ENCODE data around the gene ANKAR. TPM values are rescaled to one million over a fixed set of nuclear protein-coding genes. Genes with fewer than 3 reads are reported as not detected.
"Not testable (repeated sequence)": the region's sequence is repeated elsewhere in the genome, so short reads cannot be mapped to it uniquely, and the experiment has no call there.

Gene ANKAR
- total RNA-seq, 3 donors from 2014 or later, result 11.5 to 22.1 (median 21.1) TPM

GRCh38 chr2:189698020-189698887 is 23.8 kb downstream of the ANKAR start:
- TF ChIP-seq CTCF (IDR thresholded peaks at IDR 0.05), result peak in 2 of 3 donors; percentile 35 to 52
- no peak for TF ChIP-seq POLR2AphosphoS5 (IDR thresholded peaks at IDR 0.05)
- peak overlapping the region in 2 of 3 donors; percentile 15 to 35 for H3K4me3 ChIP-seq
- H3K27ac ChIP-seq, result peak overlapping the region in 1 of 2 donors; percentile 67
- no peaks in the 10 kb centered on the region for H3K9me3 ChIP-seq
- no peaks in the 10 kb centered on the region for H3K36me3 ChIP-seq
- intact Hi-C loops (cut with DNase I; ENCODE audit: low total_unique reads), result no loop called here
- peak in 1 of 2 donors; percentile 22 for DNase-seq (ENCODE audit: low spot score in 2 of 2)
- no peaks in the 10 kb centered on the region for H3K4me1 ChIP-seq
- no peaks in the 10 kb centered on the region for H3K27me3 ChIP-seq

- no peak for DNase-seq (ENCODE audit: low spot score in 2 of 2)
- H3K9me3 ChIP-seq, result no peaks in the 10 kb centered on the region
- intact Hi-C loops (cut with DNase I; ENCODE audit: low total_unique reads), result no loop called here
Observed at GRCh38 chr2:189700681-189701080, 26.2 kb downstream of the ANKAR start.

GRCh38 chr2:189702071-189702470 is 27.6 kb downstream of the ANKAR start:
- Histone ChIP-seq H3K9me3 (no peaks in the 10 kb centered on the region), H3K27ac (no peak overlapping the region), H3K4me1 (no peaks in the 10 kb centered on the region), H3K27me3 (no peaks in the 10 kb centered on the region), H3K36me3 (no peaks in the 10 kb centered on the region), H3K4me3 (no peak overlapping the region)
- TF ChIP-seq CTCF (IDR thresholded peaks at IDR 0.05), result no peak
- no peak for TF ChIP-seq POLR2A (IDR thresholded peaks at IDR 0.05)
- no peak for TF ChIP-seq POLR2AphosphoS5 (IDR thresholded peaks at IDR 0.05)
- intact Hi-C loops (cut with DNase I; ENCODE audit: low total_unique reads), result no loop called here
- no peak for DNase-seq (ENCODE audit: low spot score in 2 of 2)

More at GRCh38 chr2:189700681-189701080, 26.2 kb downstream of the ANKAR start:
- TF ChIP-seq POLR2A (IDR thresholded peaks at IDR 0.05) (no peak), POLR2AphosphoS5 (IDR thresholded peaks at IDR 0.05) (no peak), CTCF (IDR thresholded peaks at IDR 0.05) (no peak)
- Histone ChIP-seq H3K4me1 (no peaks in the 10 kb centered on the region), H3K4me3 (no peak overlapping the region), H3K36me3 (no peaks in the 10 kb centered on the region), H3K27ac (no peak overlapping the region), H3K27me3 (no peaks in the 10 kb centered on the region)

DNA sequence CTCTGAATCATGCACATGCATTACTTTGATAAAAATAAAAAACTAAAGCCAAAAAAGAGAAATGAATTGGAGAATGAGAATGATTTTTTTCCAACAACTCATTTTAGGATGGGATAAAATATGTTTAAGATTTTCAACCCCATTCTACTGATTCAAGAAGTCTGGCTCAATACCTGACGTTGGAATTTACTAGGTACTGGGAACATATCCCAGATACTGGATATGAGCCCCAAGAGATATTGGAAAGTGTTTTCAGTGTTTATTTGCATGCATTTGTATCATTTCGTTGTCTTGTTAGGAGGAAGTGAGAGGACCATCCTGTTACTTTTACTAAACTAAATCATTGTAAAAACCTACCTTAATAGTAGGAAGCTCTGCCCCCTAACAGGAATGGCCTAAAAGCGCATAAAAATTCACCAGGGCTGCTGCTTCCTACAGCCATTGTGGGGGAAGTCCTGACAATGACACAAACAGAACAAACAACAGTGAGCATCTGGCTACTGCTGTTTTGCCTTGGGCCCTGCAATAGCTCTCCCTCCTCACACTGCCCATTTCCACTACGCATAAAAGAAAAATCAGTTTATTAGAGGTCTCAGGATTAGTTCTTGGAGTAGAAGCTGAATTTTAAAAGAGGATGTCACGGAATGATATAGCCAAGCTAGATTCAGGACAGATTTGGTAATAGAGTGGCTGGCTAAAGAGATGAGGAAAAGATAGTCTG is 35.2 kb downstream of the ANKAR start:
- Histone ChIP-seq H3K27me3 (no peaks in the 10 kb centered on the region), H3K36me3 (no peaks in the 10 kb centered on the region), H3K4me3 (no peak overlapping the region), H3K27ac (no peak overlapping the region), H3K4me1 (no peaks in the 10 kb centered on the region), H3K9me3 (no peaks in the 10 kb centered on the region)
- TF ChIP-seq POLR2AphosphoS5 (IDR thresholded peaks at IDR 0.05) (no peak), CTCF (IDR thresholded peaks at IDR 0.05) (no peak), POLR2A (IDR thresholded peaks at IDR 0.05) (no peak)
- no peak for DNase-seq (ENCODE audit: low spot score in 2 of 2)
- intact Hi-C loops (cut with DNase I; ENCODE audit: low total_unique reads), result no loop called here

DNA sequence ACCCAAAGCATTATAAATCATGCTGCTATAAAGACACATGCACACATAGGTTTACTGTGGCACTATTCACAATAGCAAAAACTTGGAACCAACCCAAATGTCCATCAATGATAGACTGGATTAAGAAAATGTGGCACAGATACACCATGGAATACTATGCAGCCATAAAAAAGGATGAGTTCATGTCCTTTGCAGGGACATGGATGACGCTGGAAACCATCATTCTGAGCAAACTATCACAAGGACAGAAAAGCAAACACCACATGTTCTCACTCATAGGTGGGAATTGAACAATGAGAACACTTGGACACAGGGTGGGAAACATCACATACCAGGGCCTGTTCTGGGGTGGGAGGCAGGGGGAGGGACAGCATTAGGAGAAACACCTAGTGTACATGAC is 43.1 kb downstream of the ANKAR start:
- H3K4me1 ChIP-seq; H3K27me3 ChIP-seq; intact Hi-C loops (cut with DNase I; ENCODE audit: low total_unique reads); H3K4me3 ChIP-seq; DNase-seq (ENCODE audit: low spot score in 2 of 2); H3K9me3 ChIP-seq; H3K36me3 ChIP-seq; H3K27ac ChIP-seq: not testable (repeated sequence)
